CD4-positive, alpha-beta T cell treated with Interleukin-15 for 1 hour (primary cell): ENCODE data around the gene TAS1R3.

Experiments
- DNase-seq: peaks from one replicate; pipeline ENCODE4 v3.0.0-alpha.2; 2020

Gene TAS1R3

GRCh38 chr1:1331068-1331965 is at the start of gene TAS1R3:
TSS of gene TAS1R3 (plus strand) at chr1:1331280. CDS start at chr1:1331346, 66 bp downstream.
- no peak for DNase-seq

DNA sequence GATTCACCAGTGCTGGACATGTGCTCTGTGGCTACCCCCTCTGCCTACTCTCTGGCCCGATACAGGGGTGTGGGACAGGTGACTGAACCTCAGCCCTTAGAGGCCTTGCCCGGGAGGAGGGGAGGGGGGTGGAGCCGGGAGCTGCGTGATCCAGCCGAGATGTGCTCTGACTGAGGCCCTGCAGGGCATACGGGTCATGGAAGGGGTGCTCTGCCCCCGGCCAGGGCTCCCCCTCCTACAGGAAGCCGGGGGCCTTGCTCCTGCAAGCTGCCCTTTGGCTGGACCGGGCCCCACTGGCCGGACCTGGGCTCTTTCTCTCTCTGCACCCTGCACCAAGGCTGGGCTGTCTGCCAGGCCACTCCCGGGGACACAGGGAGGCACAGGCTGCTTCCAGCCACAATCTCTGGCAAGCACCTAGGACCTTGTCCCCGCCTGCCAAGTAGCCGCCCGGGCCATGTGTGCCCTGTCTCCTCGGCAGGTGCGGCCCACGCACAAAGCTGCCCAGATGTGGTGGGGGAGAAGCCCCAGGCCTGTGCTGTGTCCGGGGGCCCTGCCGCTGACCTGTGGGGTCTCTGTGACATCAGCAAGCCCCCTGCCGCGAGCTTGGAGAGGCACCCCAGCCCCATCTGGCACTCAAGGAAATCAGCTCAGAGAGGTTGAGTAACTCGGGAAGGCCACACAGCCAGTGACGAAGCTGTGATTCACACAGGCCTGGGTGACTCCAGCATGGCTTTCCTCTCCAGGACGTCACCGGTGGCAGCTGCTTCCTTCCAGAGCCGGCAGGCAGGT is 49.4 kb upstream of the TAS1R3 start:
- DNase-seq: no peak

- DNase-seq: no peak
Measured at GRCh38 chr1:1282998-1283397, 48.1 kb upstream of the TAS1R3 start.

DNA sequence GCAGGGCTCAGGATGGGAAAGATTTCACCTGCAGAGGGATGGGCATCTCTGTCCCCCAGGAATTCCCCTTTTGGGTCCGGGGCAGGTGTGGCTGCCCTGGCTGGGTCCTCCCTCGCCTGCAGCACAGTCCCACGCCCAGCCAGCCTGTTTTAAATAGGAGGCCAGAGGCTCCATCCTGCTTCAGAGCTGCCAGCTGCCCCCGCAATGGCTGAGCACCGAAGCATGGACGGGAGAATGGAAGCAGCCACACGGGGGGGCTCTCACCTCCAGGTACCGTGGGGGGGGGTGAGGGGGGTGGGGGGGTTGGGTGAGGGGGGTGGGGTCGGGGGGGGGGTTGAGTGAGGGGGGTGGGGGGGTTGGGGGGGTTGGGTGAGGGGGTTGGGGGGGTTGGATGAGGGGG is 47.3 kb upstream of the TAS1R3 start:
- no peak for DNase-seq

GRCh38 chr1:1284221-1285101 is 46.6 kb upstream of the TAS1R3 start:
- DNase-seq: no peak

DNA sequence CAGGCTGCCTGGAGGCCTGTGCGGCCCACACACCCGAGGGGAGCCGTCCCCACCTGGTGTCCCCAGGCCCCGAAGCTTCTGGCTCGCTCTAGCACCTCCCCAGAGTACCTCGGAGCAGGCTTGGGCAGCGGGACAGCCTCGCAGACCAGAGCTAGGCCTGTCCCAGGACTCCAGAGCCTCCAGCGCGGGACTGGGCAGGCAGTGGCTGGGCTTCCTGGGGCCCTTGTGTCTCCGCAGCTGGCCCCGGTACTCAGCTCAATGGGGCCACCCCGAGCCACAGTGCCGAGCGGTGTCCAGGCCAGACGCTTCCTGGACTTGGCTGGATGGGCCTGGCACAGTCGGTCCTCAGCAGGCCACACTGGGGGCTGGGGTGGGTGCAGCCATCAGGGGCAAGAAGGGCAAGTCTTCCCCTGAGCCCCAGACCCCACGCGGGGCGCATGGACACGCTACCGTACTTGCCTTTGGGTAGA is 45.9 kb upstream of the TAS1R3 start:
- no peak for DNase-seq

GRCh38 chr1:1285611-1286311 is 45.3 kb upstream of the TAS1R3 start:
- DNase-seq: no peak

- no peak for DNase-seq
Measured at GRCh38 chr1:1286313-1287261, 44.5 kb upstream of the TAS1R3 start.

GRCh38 chr1:1287288-1288110 is 43.6 kb upstream of the TAS1R3 start:
- DNase-seq: no peak

GRCh38 chr1:1290238-1290731 is 40.8 kb upstream of the TAS1R3 start:
- peak; percentile 51 for DNase-seq

GRCh38 chr1:1291023-1291528 is 40.0 kb upstream of the TAS1R3 start:
- no peak for DNase-seq

GRCh38 chr1:1291548-1292441 is 39.3 kb upstream of the TAS1R3 start:
- DNase-seq: peak; percentile 59

DNA sequence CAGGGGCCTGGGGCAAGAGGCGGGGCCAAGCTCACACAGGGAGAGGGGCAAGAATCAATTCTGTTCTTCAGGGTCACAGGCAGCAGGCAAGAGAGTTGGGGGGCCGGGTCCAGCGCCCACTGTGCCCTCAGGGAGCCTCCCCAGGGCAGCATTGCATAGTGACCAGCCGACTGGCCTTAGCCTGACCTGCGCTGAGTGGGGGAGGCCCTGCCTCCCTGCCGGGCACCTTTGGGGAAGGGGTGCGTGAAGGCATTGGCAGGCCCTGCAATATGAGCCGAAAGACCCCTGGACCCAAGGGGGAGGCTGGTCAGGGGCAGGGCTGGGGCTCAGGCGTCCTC is 38.7 kb upstream of the TAS1R3 start:
- no peak for DNase-seq

- no peak for DNase-seq
Measured at GRCh38 chr1:1292851-1293250, 38.2 kb upstream of the TAS1R3 start.

- no peak for DNase-seq
Measured at GRCh38 chr1:1293263-1294249, 37.5 kb upstream of the TAS1R3 start.

DNA sequence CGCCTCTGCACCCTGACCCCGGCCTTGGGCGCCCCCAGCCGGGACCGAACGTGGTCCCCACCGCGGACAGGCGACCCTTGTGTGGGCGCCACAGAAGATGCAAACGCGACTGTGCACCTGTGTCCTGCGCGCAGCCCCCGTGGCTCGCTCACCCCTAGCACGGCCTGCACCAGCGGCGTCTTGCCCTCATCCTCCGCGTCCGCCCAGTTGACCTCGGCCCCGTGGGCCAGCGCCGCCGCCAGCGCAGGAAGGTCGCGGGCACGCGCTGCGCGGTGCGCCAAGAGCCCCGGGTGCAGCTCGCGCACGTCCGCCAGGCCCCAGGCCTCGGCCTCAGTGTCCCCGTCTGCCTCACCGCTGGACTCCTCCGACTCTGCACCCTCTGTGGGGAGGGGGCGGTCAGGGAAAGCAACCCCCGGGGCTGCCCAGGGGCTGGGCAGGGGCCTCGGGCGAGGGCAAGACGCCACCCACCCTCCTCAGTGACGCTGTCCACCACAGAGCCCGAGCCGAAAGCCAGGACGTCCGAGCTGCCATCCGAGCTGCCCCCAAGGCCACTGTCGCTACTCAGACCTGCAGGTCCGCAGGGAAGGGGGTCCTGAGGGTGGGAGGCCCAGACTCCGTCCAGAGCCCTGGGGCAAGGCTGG is 36.7 kb upstream of the TAS1R3 start:
- no peak for DNase-seq
